Mesenchymal stem cell (in vitro differentiated cells and primary cell): Measurements from ENCODE around the gene UXS1.

ENCODE experiments used
- DNase-seq: peaks from one replicate; pipeline ENCODE4 v3.0.0-alpha.2; 2013
- H2AFZ ChIP-seq: one replicate; pipeline ENCODE4 v1.6.1; 2013; ENCODE audit warnings: low read depth, mild to moderate bottlenecking, control low read depth, inconsistent platforms, low read length, moderate library complexity
- H2AK5ac ChIP-seq: 2 replicates; pipeline ENCODE4 v1.6.1; 2013; ENCODE audit warnings: low read length, moderate library complexity, mild to moderate bottlenecking, inconsistent platforms; ENCODE audit not compliant: severe bottlenecking
- H2BK120ac ChIP-seq: one replicate; pipeline ENCODE4 v1.6.1; 2013; ENCODE audit warnings: low read depth, mild to moderate bottlenecking, inconsistent platforms, low read length, moderate library complexity
- H2BK12ac ChIP-seq, 2 experiments: one replicate each; pipeline ENCODE4 v1.6.1; 2013; ENCODE audit warnings: inconsistent platforms in 2 of 2, low read length in 2 of 2, mild to moderate bottlenecking in 2 of 2, moderate library complexity in 2 of 2, control low read depth in 1 of 2
- H2BK15ac ChIP-seq: one replicate; pipeline ENCODE4 v1.6.1; 2013; ENCODE audit warnings: mild to moderate bottlenecking, low read depth, inconsistent platforms; ENCODE audit not compliant: poor library complexity, severe bottlenecking
- H2BK5ac ChIP-seq: 2 replicates; pipeline ENCODE4 v1.6.1; 2013; ENCODE audit warnings: low read depth, mild to moderate bottlenecking, low read length, control low read depth, inconsistent platforms; ENCODE audit not compliant: poor library complexity, severe bottlenecking
- H3K14ac ChIP-seq, 2 experiments: one replicate each; pipeline ENCODE4 v1.6.1; 2013; ENCODE audit warnings: inconsistent platforms in 2 of 2, low read length in 2 of 2, control low read depth in 1 of 2, mild to moderate bottlenecking in 1 of 2, moderate library complexity in 1 of 2
- H3K18ac ChIP-seq, 2 experiments: one replicate each; pipeline ENCODE4 v1.6.1; 2013; ENCODE audit warnings: inconsistent platforms in 2 of 2, low read length in 2 of 2, control low read depth in 1 of 2, low read depth in 1 of 2, mild to moderate bottlenecking in 1 of 2
- H3K23ac ChIP-seq, 2 experiments: one replicate each; pipeline ENCODE4 v1.6.1; 2013; ENCODE audit warnings: inconsistent platforms in 2 of 2, low read length in 2 of 2, mild to moderate bottlenecking in 2 of 2, moderate library complexity in 2 of 2, control low read depth in 1 of 2
- H3K27ac ChIP-seq: 2 replicates; pipeline ENCODE4 v1.5.1; 2013; ENCODE audit warnings: mild to moderate bottlenecking, moderate library complexity, low read length, control low read depth, inconsistent platforms; ENCODE audit not compliant: poor library complexity, severe bottlenecking
- H3K27me3 ChIP-seq, 2 experiments: 2 replicates each; pipeline versions ENCODE4 v1.6.1 to v1.7.0; 2013; ENCODE audit warnings: low read length in 2 of 2, mild to moderate bottlenecking in 2 of 2, moderate library complexity in 2 of 2, control low read depth in 1 of 2, inconsistent platforms in 1 of 2; ENCODE audit not compliant: control insufficient read depth in 1 of 2, insufficient read depth in 1 of 2
- H3K36me3 ChIP-seq, 2 experiments: 2 replicates each; pipeline versions ENCODE4 v1.6.1 to v1.7.0; 2013; ENCODE audit warnings: low read length in 2 of 2, control low read depth in 1 of 2, inconsistent platforms in 1 of 2, low read depth in 1 of 2, mild to moderate bottlenecking in 1 of 2; ENCODE audit not compliant: insufficient read depth in 2 of 2, control insufficient read depth in 1 of 2
- H3K4ac ChIP-seq, 2 experiments: one replicate each; pipeline ENCODE4 v1.6.1; 2013; ENCODE audit warnings: inconsistent platforms in 2 of 2, low read length in 2 of 2, mild to moderate bottlenecking in 2 of 2, moderate library complexity in 2 of 2, control low read depth in 1 of 2, low read depth in 1 of 2
- H3K4me1 ChIP-seq: 2 replicates; pipeline ENCODE4 v1.6.1; 2013; ENCODE audit warnings: low read depth, low read length, control low read depth; ENCODE audit not compliant: control insufficient read depth, insufficient read depth
- H3K4me2 ChIP-seq: 2 replicates; pipeline ENCODE4 v1.6.1; 2013; ENCODE audit warnings: low read length, mild to moderate bottlenecking, inconsistent platforms; ENCODE audit not compliant: poor library complexity, severe bottlenecking
- H3K4me3 ChIP-seq, 2 experiments: 2 replicates each; pipeline versions ENCODE4 v1.5.1 to v1.7.0; 2013; ENCODE audit warnings: low read length in 2 of 2, mild to moderate bottlenecking in 2 of 2, control low read depth in 1 of 2, low read depth in 1 of 2; ENCODE audit not compliant: insufficient read depth in 1 of 2
- H3K79me1 ChIP-seq: replicated peaks from 2 replicates; pipeline ENCODE4 v1.6.1; 2013; ENCODE audit warnings: mild to moderate bottlenecking, control low read depth, low read length, inconsistent platforms; ENCODE audit not compliant: poor library complexity, severe bottlenecking
- H3K9ac ChIP-seq: 2 replicates; pipeline ENCODE4 v1.7.0; 2013; ENCODE audit warnings: mild to moderate bottlenecking, low read length, moderate library complexity
- H3K9me3 ChIP-seq: 2 replicates; pipeline ENCODE4 v1.7.0; 2013; ENCODE audit warnings: mild to moderate bottlenecking, low read length; ENCODE audit not compliant: control insufficient read depth
- H4K8ac ChIP-seq: one replicate; pipeline ENCODE4 v1.6.1; 2013; ENCODE audit warnings: inconsistent platforms, mild to moderate bottlenecking, low read length, moderate library complexity
- H4K91ac ChIP-seq: one replicate; pipeline ENCODE4 v1.6.1; 2013; ENCODE audit warnings: mild to moderate bottlenecking, low read length, inconsistent platforms
- WGBS: methylation state at CpG from one replicate; pipeline ENCODE4 v1.1.7; 2013; ENCODE audit warnings: mixed read lengths; 5-methylcytosine and 5-hydroxymethylcytosine counted together

UXS1 gene

DNA sequence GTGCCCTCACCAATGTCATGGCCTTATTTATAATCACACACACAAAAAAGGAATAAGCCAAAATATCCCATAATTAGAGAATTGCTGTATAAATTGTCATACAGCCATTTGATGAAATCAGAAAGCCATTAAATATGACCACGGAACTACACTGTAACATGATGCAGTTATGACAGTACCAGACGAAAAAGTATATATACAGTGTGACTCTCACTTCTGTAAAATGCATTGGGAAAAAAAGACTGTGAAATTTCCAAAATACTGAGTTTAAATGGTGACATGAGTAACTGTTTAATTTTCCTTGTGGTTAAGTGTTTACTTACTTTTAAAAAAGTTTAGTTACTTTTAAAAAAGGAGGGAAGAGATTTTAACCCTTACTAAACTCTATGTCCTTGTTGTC lies 25.4 kb downstream of the UXS1 start:
- H3K27me3 ChIP-seq: no peaks in the 10 kb centered on the region
- H4K8ac ChIP-seq: no peak overlapping the region
- no peak overlapping the region for H2AK5ac ChIP-seq
- H3K9ac ChIP-seq: no peak overlapping the region
- no peak overlapping the region for H3K4me3 ChIP-seq
- no peak overlapping the region for H2BK12ac ChIP-seq
- H2BK120ac ChIP-seq: no peak overlapping the region
- no peak overlapping the region for H3K4ac ChIP-seq
- no peak overlapping the region for H3K27ac ChIP-seq
- no peak overlapping the region for H2BK5ac ChIP-seq
- H3K9me3 ChIP-seq: no peaks in the 10 kb centered on the region
- H3K36me3 ChIP-seq: peaks cover 0 to 3% of the 10 kb centered on the region in 2 experiments
- no peak overlapping the region for H3K18ac ChIP-seq
- H3K23ac ChIP-seq: no peak overlapping the region
- no peak for DNase-seq
- H3K4me2 ChIP-seq: no peak overlapping the region
- H3K79me1 ChIP-seq: peaks cover 46% of the 10 kb centered on the region
- no peak overlapping the region for H2BK15ac ChIP-seq
- 80% methylated on average over 1 of the region's 2 CpGs for WGBS
- H3K14ac ChIP-seq: no peak overlapping the region
- H4K91ac ChIP-seq: no peak overlapping the region
- H3K4me1 ChIP-seq: peaks cover 5% of the 10 kb centered on the region
- no peak overlapping the region for H2AFZ ChIP-seq

GRCh38 chr2:106167067-106167466 lies 27.0 kb downstream of the UXS1 start:
- Histone ChIP-seq H3K4me2 (no peak overlapping the region), H2BK12ac (no peak overlapping the region), H3K27me3 (no peaks in the 10 kb centered on the region), H2AK5ac (peak overlapping the region; percentile 74), H2AFZ (no peak overlapping the region), H3K4me1 (peaks cover 6% of the 10 kb centered on the region), H3K9me3 (no peaks in the 10 kb centered on the region), H2BK5ac (no peak overlapping the region), H3K4me3 (no peak overlapping the region), H2BK15ac (no peak overlapping the region), H4K8ac (no peak overlapping the region), H3K27ac (no peak overlapping the region), H3K36me3 (peaks cover 0 to 3% of the 10 kb centered on the region in 2 experiments), H3K14ac (no peak overlapping the region), H3K9ac (no peak overlapping the region), H3K18ac (no peak overlapping the region), H4K91ac (no peak overlapping the region), H3K79me1 (peaks cover 35% of the 10 kb centered on the region), H3K23ac (no peak overlapping the region), H3K4ac (peak overlapping the region in 1 of 2 experiments; percentile 27), H2BK120ac (no peak overlapping the region)
- WGBS: 83% methylated on average over 4 of the region's 5 CpGs
- DNase-seq: no peak

- no peak overlapping the region for H3K27ac ChIP-seq
- H3K4me1 ChIP-seq: peaks cover 15% of the 10 kb centered on the region
These were observed 28.5 kb downstream of the UXS1 start for GRCh38 chr2:106165561-106165960.

DNA sequence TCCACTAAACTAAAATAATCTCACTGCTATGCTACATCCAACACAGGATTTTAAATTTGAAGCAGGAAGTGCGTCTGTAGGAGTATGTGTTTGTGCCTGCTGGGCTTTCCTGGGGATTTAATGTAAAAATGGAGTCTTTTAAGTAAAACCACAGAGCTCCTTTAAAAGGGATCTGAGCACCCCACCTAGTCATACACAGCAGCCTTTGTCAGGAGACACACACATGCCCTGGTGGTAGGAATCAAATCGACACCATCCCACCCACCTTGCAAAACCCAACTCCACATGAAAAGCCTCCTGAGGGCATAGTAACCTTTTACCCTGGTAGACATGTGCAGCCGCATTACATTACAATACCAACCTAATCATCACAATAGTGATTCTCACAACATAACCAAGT lies 29.1 kb downstream of the UXS1 start:
- H2BK120ac ChIP-seq: no peak overlapping the region
- no peak overlapping the region for H3K23ac ChIP-seq
- no peak for DNase-seq
- no peak overlapping the region for H3K18ac ChIP-seq
- H2BK12ac ChIP-seq: no peak overlapping the region
- H3K27ac ChIP-seq: no peak overlapping the region
- H2BK5ac ChIP-seq: no peak overlapping the region
- H3K79me1 ChIP-seq: peaks cover 36% of the 10 kb centered on the region
- peaks cover 15% of the 10 kb centered on the region for H3K4me1 ChIP-seq
- no peak overlapping the region for H4K8ac ChIP-seq
- H3K4me2 ChIP-seq: no peak overlapping the region
- no peak overlapping the region for H2AK5ac ChIP-seq
- no peak overlapping the region for H3K9ac ChIP-seq
- no peak overlapping the region for H3K4ac ChIP-seq
- H3K27me3 ChIP-seq: no peaks in the 10 kb centered on the region
- H4K91ac ChIP-seq: no peak overlapping the region
- no peak overlapping the region for H3K4me3 ChIP-seq
- WGBS: 87% methylated on average over 2 of the region's 3 CpGs
- H3K36me3 ChIP-seq: peaks cover 12% of the 10 kb centered on the region in 2 experiments
- H3K9me3 ChIP-seq: no peaks in the 10 kb centered on the region
- no peak overlapping the region for H2AFZ ChIP-seq
- H2BK15ac ChIP-seq: no peak overlapping the region
- no peak overlapping the region for H3K14ac ChIP-seq

More at GRCh38 chr2:106165561-106165960, 28.5 kb downstream of the UXS1 start:
- Histone ChIP-seq H2BK15ac (no peak overlapping the region), H3K36me3 (peaks cover 8% of the 10 kb centered on the region in 2 experiments), H3K79me1 (peaks cover 35% of the 10 kb centered on the region), H3K9ac (no peak overlapping the region), H2BK5ac (no peak overlapping the region), H3K23ac (no peak overlapping the region), H3K4me2 (no peak overlapping the region), H3K4me3 (no peak overlapping the region), H3K14ac (no peak overlapping the region), H4K8ac (no peak overlapping the region), H3K18ac (no peak overlapping the region), H2AFZ (no peak overlapping the region), H3K9me3 (no peaks in the 10 kb centered on the region), H3K4ac (no peak overlapping the region), H2AK5ac (no peak overlapping the region), H2BK12ac (no peak overlapping the region), H2BK120ac (no peak overlapping the region), H4K91ac (no peak overlapping the region), H3K27me3 (no peaks in the 10 kb centered on the region)
- DNase-seq: no peak
- WGBS: 89% methylated on average over 3 of the region's 6 CpGs
